Astrocyte (in vitro differentiated cells and primary cell): ENCODE data around the gene ABCA4. TPM values are rescaled to one million over a fixed set of nuclear protein-coding genes. Genes with fewer than 3 reads are reported as not detected.

Experiments used
- DNase-seq: peaks from one replicate; pipeline ENCODE4 v3.0.0-alpha.2; 2010; ENCODE audit warnings: low read depth
- FAIRE-seq: peaks from 2 replicates; lab custom pipeline; 2011; peaks lifted over from hg19 to GRCh38; lab: Jason Lieb, UNC
- H2AFZ ChIP-seq: 2 replicates; pipeline ENCODE4 v1.6.0; 2012; ENCODE audit warnings: low read depth, low read length, inconsistent platforms
- H3K27ac ChIP-seq: 2 replicates; pipeline ENCODE4 v1.5.1; 2011; ENCODE audit warnings: low read depth, low read length, inconsistent platforms
- H3K27me3 ChIP-seq: 2 replicates; pipeline ENCODE4 v1.6.0; 2011; ENCODE audit warnings: low read length, inconsistent platforms; ENCODE audit not compliant: insufficient read depth
- H3K36me3 ChIP-seq: 2 replicates; pipeline ENCODE4 v1.5.1; 2011; ENCODE audit warnings: low read length, inconsistent platforms; ENCODE audit not compliant: insufficient read depth
- H3K4me1 ChIP-seq: 2 replicates; pipeline ENCODE4 v1.5.1; 2011; ENCODE audit warnings: low read length, inconsistent platforms; ENCODE audit not compliant: insufficient read depth
- H3K4me2 ChIP-seq: 2 replicates; pipeline ENCODE4 v1.6.0; 2012; ENCODE audit warnings: low read length, inconsistent platforms
- H3K4me3 ChIP-seq: 2 replicates; pipeline ENCODE4 v1.5.1; 2011; ENCODE audit warnings: low read depth, mild to moderate bottlenecking, low read length, inconsistent platforms; ENCODE audit not compliant: insufficient read depth
- H3K79me2 ChIP-seq: 2 replicates; pipeline ENCODE4 v1.6.0; 2012; ENCODE audit warnings: mild to moderate bottlenecking, low read length, inconsistent platforms; ENCODE audit not compliant: insufficient read depth
- H3K9ac ChIP-seq: 2 replicates; pipeline ENCODE4 v1.6.0; 2012; ENCODE audit warnings: mild to moderate bottlenecking, low read length, inconsistent platforms
- H3K9me3 ChIP-seq: 2 replicates; pipeline ENCODE4 v1.5.1; 2012; ENCODE audit warnings: low read depth, mild to moderate bottlenecking, low read length, inconsistent platforms; ENCODE audit not compliant: insufficient read depth
- H4K20me1 ChIP-seq: 2 replicates; pipeline ENCODE4 v1.6.0; 2012; ENCODE audit warnings: low read length, inconsistent platforms; ENCODE audit not compliant: insufficient read depth
- H3K27ac Mint-ChIP-seq: one replicate; pipeline ENCODE4 v1.8.0; 2021; ENCODE audit warnings: mild to moderate bottlenecking, mixed read lengths; ENCODE audit not compliant: unreplicated experiment
- H3K27me3 Mint-ChIP-seq: one replicate; pipeline ENCODE4 v1.8.0; 2021; ENCODE audit warnings: low read depth, mixed read lengths; ENCODE audit not compliant: unreplicated experiment
- H3K36me3 Mint-ChIP-seq: one replicate; pipeline ENCODE4 v1.8.0; 2021; ENCODE audit warnings: low read depth, mixed read lengths; ENCODE audit not compliant: unreplicated experiment
- H3K4me1 Mint-ChIP-seq: one replicate; pipeline ENCODE4 v1.8.0; 2021; ENCODE audit warnings: low read depth, mixed read lengths; ENCODE audit not compliant: unreplicated experiment
- H3K4me3 Mint-ChIP-seq: one replicate; pipeline ENCODE4 v1.8.0; 2021; ENCODE audit warnings: mild to moderate bottlenecking, moderate library complexity, mixed read lengths; ENCODE audit not compliant: unreplicated experiment
- H3K9me3 Mint-ChIP-seq: one replicate; pipeline ENCODE4 v1.8.0; 2021; ENCODE audit warnings: mild to moderate bottlenecking, mixed read lengths; ENCODE audit not compliant: unreplicated experiment
- CTCF ChIP-seq: IDR thresholded peaks from 2 replicates; pipeline ENCODE4 v1.5.1; 2011; ENCODE audit warnings: low read depth, mild to moderate bottlenecking, inconsistent platforms, low read length, moderate library complexity; ENCODE audit not compliant: insufficient read depth
- EZH2 ChIP-seq: IDR thresholded peaks from 2 replicates; pipeline ENCODE4 v1.6.1; 2012; ENCODE audit warnings: mild to moderate bottlenecking, low read length, inconsistent platforms; ENCODE audit not compliant: insufficient read depth
- total RNA-seq: library from RNA; stranded (reverse); gene quantifications from 2 replicates; pipeline ENCODE4 v1.2.1, GENCODE V29; 2021

The ABCA4 gene
- total RNA-seq, 1 donor from 2014 or later, result 0.20 TPM

- Mint-ChIP-seq H3K4me1 (peaks cover 28% of the 10 kb centered on the region), H3K9me3 (peaks cover 2% of the 10 kb centered on the region), H3K4me3 (no peak overlapping the region), H3K36me3 (peaks cover 2% of the 10 kb centered on the region), H3K27ac (no peak overlapping the region), H3K27me3 (no peaks in the 10 kb centered on the region)
- FAIRE-seq, result no peak
- DNase-seq, result no peak
- H3K4me1 ChIP-seq, result peaks cover 48% of the 10 kb centered on the region
- H3K9ac ChIP-seq, result no peak overlapping the region
- H3K27me3 ChIP-seq, result no peaks in the 10 kb centered on the region
- peak overlapping the region; percentile 55 for H3K4me2 ChIP-seq
- no peaks in the 10 kb centered on the region for H3K9me3 ChIP-seq
- H3K27ac ChIP-seq, result no peak overlapping the region
- no peaks in the 10 kb centered on the region for H3K36me3 ChIP-seq
- TF ChIP-seq EZH2, result no peak
- TF ChIP-seq CTCF, result no peak
- H2AFZ ChIP-seq, result no peak overlapping the region
- no peaks in the 10 kb centered on the region for H4K20me1 ChIP-seq
- H3K4me3 ChIP-seq, result no peak overlapping the region
- H3K79me2 ChIP-seq, result no peaks in the 10 kb centered on the region
Measured at GRCh38 chr1:93976711-93977597, 144.0 kb downstream of the ABCA4 start.

- Histone ChIP-seq H3K27me3 (no peaks in the 10 kb centered on the region), H3K9me3 (no peaks in the 10 kb centered on the region), H3K27ac (no peak overlapping the region), H3K36me3 (no peaks in the 10 kb centered on the region), H3K4me3 (no peak overlapping the region), H3K9ac (no peak overlapping the region), H3K4me1 (peaks cover 47% of the 10 kb centered on the region), H4K20me1 (no peaks in the 10 kb centered on the region), H3K79me2 (no peaks in the 10 kb centered on the region), H3K4me2 (no peak overlapping the region), H2AFZ (no peak overlapping the region)
- H3K9me3 Mint-ChIP-seq, result peaks cover 2% of the 10 kb centered on the region
- no peaks in the 10 kb centered on the region for H3K27me3 Mint-ChIP-seq
- DNase-seq, result no peak
- H3K4me1 Mint-ChIP-seq, result peaks cover 26% of the 10 kb centered on the region
- no peak overlapping the region for H3K27ac Mint-ChIP-seq
- H3K4me3 Mint-ChIP-seq, result no peak overlapping the region
- peaks cover 2% of the 10 kb centered on the region for H3K36me3 Mint-ChIP-seq
- no peak for FAIRE-seq
- TF ChIP-seq CTCF, result no peak
- no peak for TF ChIP-seq EZH2
Measured at GRCh38 chr1:93976291-93976690, 144.7 kb downstream of the ABCA4 start.

- Mint-ChIP-seq H3K9me3 (no peaks in the 10 kb centered on the region), H3K4me3 (no peak overlapping the region), H3K36me3 (peaks cover 2% of the 10 kb centered on the region), H3K27me3 (no peaks in the 10 kb centered on the region), H3K27ac (no peak overlapping the region), H3K4me1 (peaks cover 8% of the 10 kb centered on the region)
- H4K20me1 ChIP-seq, result no peaks in the 10 kb centered on the region
- FAIRE-seq, result no peak
- H3K9ac ChIP-seq, result no peak overlapping the region
- DNase-seq, result no peak
- H2AFZ ChIP-seq, result peak overlapping the region; percentile 21
- H3K36me3 ChIP-seq, result no peaks in the 10 kb centered on the region
- no peaks in the 10 kb centered on the region for H3K9me3 ChIP-seq
- H3K27me3 ChIP-seq, result no peaks in the 10 kb centered on the region
- TF ChIP-seq EZH2 (no peak), CTCF (no peak)
- H3K79me2 ChIP-seq, result no peaks in the 10 kb centered on the region
- peaks cover 9% of the 10 kb centered on the region for H3K4me1 ChIP-seq
- no peak overlapping the region for H3K4me2 ChIP-seq
- H3K4me3 ChIP-seq, result no peak overlapping the region
- H3K27ac ChIP-seq, result no peak overlapping the region
Measured at GRCh38 chr1:93972341-93972740, 148.6 kb downstream of the ABCA4 start.
